IPS DF 6.9 (cell line): ENCODE results near the gene CEP85L.

Experiments
- DNase-seq: peaks from one replicate; pipeline ENCODE4 v3.0.0-alpha.2; 2013; ENCODE audit warnings: low read depth, low spot score
- H3K27ac ChIP-seq: one replicate; pipeline ENCODE4 v1.5.1; 2013; ENCODE audit warnings: low read length, control low read depth
- H3K27me3 ChIP-seq: 2 replicates; pipeline ENCODE4 v1.6.1; 2013; ENCODE audit warnings: mild to moderate bottlenecking, low read length; ENCODE audit not compliant: control insufficient read depth, insufficient read depth
- H3K36me3 ChIP-seq: 2 replicates; pipeline ENCODE4 v1.6.1; 2013; ENCODE audit warnings: low read length; ENCODE audit not compliant: control insufficient read depth, insufficient read depth
- H3K4me1 ChIP-seq: 2 replicates; pipeline ENCODE4 v1.6.1; 2013; ENCODE audit warnings: low read length; ENCODE audit not compliant: control insufficient read depth, insufficient read depth
- H3K4me3 ChIP-seq: 2 replicates; pipeline ENCODE4 v1.5.1; 2013; ENCODE audit warnings: mild to moderate bottlenecking, low read length
- H3K9me3 ChIP-seq: 2 replicates; pipeline ENCODE4 v1.6.1; 2013; ENCODE audit warnings: low read length, inconsistent platforms; ENCODE audit not compliant: control insufficient read depth, insufficient read depth
- WGBS: extraction: QIAGEN DNeasy Blood & Tissue Kit; methylation state at CpG from one replicate; pipeline ENCODE4 v1.1.7; 2013; ENCODE audit warnings: mixed read lengths, missing lambda C conversion rate; ENCODE audit not compliant: insufficient read length, insufficient coverage; 5-methylcytosine and 5-hydroxymethylcytosine counted together

Gene CEP85L

GRCh38 chr6:118677193-118677592, 25.8 kb upstream of the CEP85L start:
- DNase-seq = no peak
- H3K27me3 ChIP-seq = no peaks in the 10 kb centered on the region
- no CpG with 5 or more reads among the region's 4 CpGs for WGBS
- H3K4me1 ChIP-seq = no peaks in the 10 kb centered on the region
- no peaks in the 10 kb centered on the region for H3K36me3 ChIP-seq
- H3K9me3 ChIP-seq = no peaks in the 10 kb centered on the region
- H3K4me3 ChIP-seq = no peak overlapping the region
- H3K27ac ChIP-seq = no peak overlapping the region

- DNase-seq = no peak
- no CpG with 5 or more reads among the region's 1 CpG for WGBS
- H3K27me3 ChIP-seq = no peaks in the 10 kb centered on the region
- no peak overlapping the region for H3K27ac ChIP-seq
- H3K4me1 ChIP-seq = no peaks in the 10 kb centered on the region
- no peak overlapping the region for H3K4me3 ChIP-seq
- H3K9me3 ChIP-seq = no peaks in the 10 kb centered on the region
- no peaks in the 10 kb centered on the region for H3K36me3 ChIP-seq
These were observed 23.8 kb upstream of the CEP85L start for GRCh38 chr6:118675225-118675624.

- H3K36me3 ChIP-seq = no peaks in the 10 kb centered on the region
- H3K9me3 ChIP-seq = no peaks in the 10 kb centered on the region
- H3K27me3 ChIP-seq = no peaks in the 10 kb centered on the region
- DNase-seq = no peak
- no peaks in the 10 kb centered on the region for H3K4me1 ChIP-seq
- no peak overlapping the region for H3K4me3 ChIP-seq
- H3K27ac ChIP-seq = no peak overlapping the region
- no CpG with 5 or more reads among the region's 1 CpG for WGBS
These were observed 23.4 kb upstream of the CEP85L start for GRCh38 chr6:118674772-118675171.

- no peaks in the 10 kb centered on the region for H3K9me3 ChIP-seq
- H3K4me1 ChIP-seq = no peaks in the 10 kb centered on the region
- no peaks in the 10 kb centered on the region for H3K36me3 ChIP-seq
- H3K4me3 ChIP-seq = no peak overlapping the region
- DNase-seq = no peak
- WGBS = no CpG with 5 or more reads among the region's 2 CpGs
- H3K27ac ChIP-seq = no peak overlapping the region
- no peaks in the 10 kb centered on the region for H3K27me3 ChIP-seq
These were observed 21.3 kb upstream of the CEP85L start for GRCh38 chr6:118672678-118673077.

GRCh38 chr6:118669561-118669960, 18.2 kb upstream of the CEP85L start:
- Histone ChIP-seq H3K27ac (no peak overlapping the region), H3K4me3 (no peak overlapping the region), H3K4me1 (no peaks in the 10 kb centered on the region), H3K9me3 (no peaks in the 10 kb centered on the region), H3K36me3 (no peaks in the 10 kb centered on the region), H3K27me3 (no peaks in the 10 kb centered on the region)
- DNase-seq = no peak
- WGBS = no CpG with 5 or more reads among the region's 1 CpG

- no peak overlapping the region for H3K4me3 ChIP-seq
- H3K4me1 ChIP-seq = no peaks in the 10 kb centered on the region
- no peak overlapping the region for H3K27ac ChIP-seq
- no peaks in the 10 kb centered on the region for H3K9me3 ChIP-seq
- no peak for DNase-seq
- WGBS = no CpG with 5 or more reads among the region's 1 CpG
- H3K36me3 ChIP-seq = no peaks in the 10 kb centered on the region
- H3K27me3 ChIP-seq = no peaks in the 10 kb centered on the region
These were observed 17.5 kb upstream of the CEP85L start for GRCh38 chr6:118668761-118669385.

- H3K36me3 ChIP-seq = no peaks in the 10 kb centered on the region
- no peaks in the 10 kb centered on the region for H3K9me3 ChIP-seq
- H3K4me1 ChIP-seq = no peaks in the 10 kb centered on the region
- H3K27ac ChIP-seq = no peak overlapping the region
- no peak for DNase-seq
- no CpG with 5 or more reads among the region's 1 CpG for WGBS
- H3K4me3 ChIP-seq = no peak overlapping the region
- H3K27me3 ChIP-seq = no peaks in the 10 kb centered on the region
These were observed 16.6 kb upstream of the CEP85L start for GRCh38 chr6:118667988-118668387.

GRCh38 chr6:118665011-118665410, 13.6 kb upstream of the CEP85L start:
- H3K27ac ChIP-seq = no peak overlapping the region
- H3K4me3 ChIP-seq = no peak overlapping the region
- H3K4me1 ChIP-seq = no peaks in the 10 kb centered on the region
- H3K27me3 ChIP-seq = no peaks in the 10 kb centered on the region
- no peaks in the 10 kb centered on the region for H3K36me3 ChIP-seq
- DNase-seq = no peak
- no CpG with 5 or more reads among the region's 3 CpGs for WGBS
- no peaks in the 10 kb centered on the region for H3K9me3 ChIP-seq

- Histone ChIP-seq H3K27ac (no peak overlapping the region), H3K4me1 (no peaks in the 10 kb centered on the region), H3K36me3 (no peaks in the 10 kb centered on the region), H3K27me3 (no peaks in the 10 kb centered on the region), H3K4me3 (no peak overlapping the region), H3K9me3 (no peaks in the 10 kb centered on the region)
- DNase-seq = no peak
- WGBS = no CpG with 5 or more reads among the region's 10 CpGs
These were observed 12.9 kb upstream of the CEP85L start for GRCh38 chr6:118663993-118664985.

GRCh38 chr6:118661831-118662230, 10.4 kb upstream of the CEP85L start:
- Histone ChIP-seq H3K36me3 (no peaks in the 10 kb centered on the region), H3K4me1 (no peaks in the 10 kb centered on the region), H3K9me3 (no peaks in the 10 kb centered on the region), H3K27ac (no peak overlapping the region), H3K27me3 (no peaks in the 10 kb centered on the region), H3K4me3 (no peak overlapping the region)
- no CpG with 5 or more reads among the region's 3 CpGs for WGBS
- no peak for DNase-seq
